Measurements from ENCODE around the gene DCLRE1C. TPM values are rescaled to one million over a fixed set of nuclear protein-coding genes. Genes with fewer than 3 reads are reported as not detected.
"Not testable (repeated sequence)": the region's sequence is repeated elsewhere in the genome, so short reads cannot be mapped to it uniquely, and the experiment has no call there.

The DCLRE1C gene
- total and polyA plus RNA-seq, 9 of the 15 experiments (the other 6 are each of a cell fraction or from before 2014, with no cell fraction given): 8.8 to 22.2 (median 13.9) TPM

GRCh38 chr10:14992336-14992735 lies 38.4 kb upstream of the DCLRE1C start:
- POLR2A ChIA-PET; H3K36me3 ChIP-seq (ENCODE audit: control insufficient read depth, insufficient read depth, low read length); BruUV-seq (replicated peaks); H4K20me1 ChIP-seq (replicated peaks; ENCODE audit: control insufficient read depth, insufficient read depth, low read length); H3K4me3 ChIP-seq; H3K27me3 ChIP-seq (ENCODE audit: control insufficient read depth in 2 of 2, insufficient read depth in 2 of 2, low read length in 2 of 2); H3K9me1 ChIP-seq (ENCODE audit: control insufficient read depth, insufficient read depth, low read length); H3K4me2 ChIP-seq (ENCODE audit: insufficient read depth, low read length); H3K4me1 ChIP-seq (replicated peaks in 1 of 2; ENCODE audit: control insufficient read depth in 2 of 2, insufficient read depth in 2 of 2, low read length in 2 of 2); DNase-seq (ENCODE audit: extremely low read depth in 1 of 4, low spot score in 3 of 4); H3K9ac ChIP-seq (ENCODE audit: insufficient read depth in 1 of 2, low read depth in 2 of 2, low read length in 2 of 2); H3K27ac ChIP-seq (ENCODE audit: extremely low read depth, low read depth, low read length); H2AFZ ChIP-seq (ENCODE audit: low read depth, low read length); H3K79me2 ChIP-seq (ENCODE audit: control insufficient read depth, insufficient read depth, low read length); in situ Hi-C loops (cut with MboI); ATAC-seq; H3K9me3 ChIP-seq (replicated peaks; ENCODE audit: control insufficient read depth, insufficient read depth, low read depth, low read length); FAIRE-seq; intact Hi-C loops (cut with micrococcal nuclease): not testable (repeated sequence)
- 0 out of 6 replicates have a peak, but pooled peaks of 1 of the 3 experiments have one; percentile 9 for TF ChIP-seq CTCF (IDR thresholded peaks at IDR 0.05 in 2 of 3, conservative IDR thresholded peaks at IDR 0.05 in 1 of 3; ENCODE audit: insufficient read depth in 2 of 3, low read depth in 1 of 3, low read length in 3 of 3)
- 29% methylated on average over 9 of the region's 9 CpGs for WGBS (ENCODE audit: insufficient coverage, low coverage, missing lambda C conversion rate)
- CTCF ChIA-PET (ENCODE audit: low intra/inter-chr PET ratio): interaction anchor here (2.0 kb wide), 1 partner anchor 114 kb away, joined by 6 read pairs; no protein-coding TSS in a partner anchor

GRCh38 chr10:14991035-14991749 lies 37.3 kb upstream of the DCLRE1C start:
- DNase-seq (ENCODE audit: extremely low read depth in 1 of 4, low spot score in 3 of 4): peak in 1 of 4 experiments; percentile 37
- intact Hi-C loops (cut with micrococcal nuclease): loop anchor here (1.0 kb wide), 1 partner anchor 115 kb away; no protein-coding TSS in a partner anchor
- 39% methylated on average over 13 of the region's 19 CpGs for WGBS (ENCODE audit: insufficient coverage, low coverage, missing lambda C conversion rate)
- FAIRE-seq; BruUV-seq (replicated peaks); POLR2A ChIA-PET; H3K9me3 ChIP-seq (replicated peaks; ENCODE audit: control insufficient read depth, insufficient read depth, low read depth, low read length); H3K9me1 ChIP-seq (ENCODE audit: control insufficient read depth, insufficient read depth, low read length); H2AFZ ChIP-seq (ENCODE audit: low read depth, low read length); H4K20me1 ChIP-seq (replicated peaks; ENCODE audit: control insufficient read depth, insufficient read depth, low read length); H3K4me1 ChIP-seq (replicated peaks in 1 of 2; ENCODE audit: control insufficient read depth in 2 of 2, insufficient read depth in 2 of 2, low read length in 2 of 2); H3K79me2 ChIP-seq (ENCODE audit: control insufficient read depth, insufficient read depth, low read length); H3K36me3 ChIP-seq (ENCODE audit: control insufficient read depth, insufficient read depth, low read length); H3K4me2 ChIP-seq (ENCODE audit: insufficient read depth, low read length); in situ Hi-C loops (cut with MboI); H3K9ac ChIP-seq (ENCODE audit: insufficient read depth in 1 of 2, low read depth in 2 of 2, low read length in 2 of 2); ATAC-seq; H3K27ac ChIP-seq (ENCODE audit: extremely low read depth, low read depth, low read length); H3K4me3 ChIP-seq: not testable (repeated sequence)
- CTCF ChIA-PET (ENCODE audit: low intra/inter-chr PET ratio): interaction anchor here (0.6 to 2.0 kb wide), 2 partner anchors 115 to 255 kb away, joined by 4 to 6 read pairs; no protein-coding TSS in a partner anchor
- H3K27me3 ChIP-seq (ENCODE audit: control insufficient read depth in 2 of 2, insufficient read depth in 2 of 2, low read length in 2 of 2): peaks cover 0 to 15% of the 10 kb centered on the region in 2 experiments; a peak in 3 of 5 replicates
- peak in 1 of 2 experiments; percentile 33; a peak in 1 of 4 replicates for TF ChIP-seq RAD21 (CRISPR knock-in tag; conservative IDR thresholded peaks at IDR 0.05 in 1 of 2, IDR thresholded peaks at IDR 0.05 in 1 of 2)
- peak; percentile 17 to 51 (median 49); a peak in 5 of 6 replicates for TF ChIP-seq CTCF (IDR thresholded peaks at IDR 0.05 in 2 of 3, conservative IDR thresholded peaks at IDR 0.05 in 1 of 3; ENCODE audit: insufficient read depth in 2 of 3, low read depth in 1 of 3, low read length in 3 of 3)
- TF ChIP-seq MAZ (CRISPR knock-in tag; conservative IDR thresholded peaks at IDR 0.05 in 1 of 2, IDR thresholded peaks at IDR 0.05 in 1 of 2): 0 out of 4 replicates have a peak, but pooled peaks of 1 of the 2 experiments have one; percentile 13
